ENCODE results near the gene UBA3.

DNA sequence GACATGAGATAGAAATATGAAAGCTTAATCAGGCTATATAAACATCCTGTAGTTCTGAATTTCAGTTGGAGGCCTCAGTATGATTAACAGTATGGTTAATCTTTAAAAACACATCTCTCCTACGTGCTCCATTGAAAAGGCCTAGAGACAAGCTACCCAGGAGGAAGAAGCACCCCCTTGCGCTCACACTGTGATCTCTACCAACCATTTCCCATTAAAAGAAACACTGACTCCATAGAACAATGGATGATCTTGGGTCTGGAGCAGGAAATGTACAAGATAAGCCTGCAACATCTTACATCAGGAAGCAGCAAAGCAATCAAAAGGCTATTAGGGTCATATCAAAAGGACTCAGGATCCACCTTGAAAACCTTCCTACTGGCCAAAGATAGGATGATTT is 63.3 kb downstream of the UBA3 start:
- TF ChIP-seq, protein P1, sequence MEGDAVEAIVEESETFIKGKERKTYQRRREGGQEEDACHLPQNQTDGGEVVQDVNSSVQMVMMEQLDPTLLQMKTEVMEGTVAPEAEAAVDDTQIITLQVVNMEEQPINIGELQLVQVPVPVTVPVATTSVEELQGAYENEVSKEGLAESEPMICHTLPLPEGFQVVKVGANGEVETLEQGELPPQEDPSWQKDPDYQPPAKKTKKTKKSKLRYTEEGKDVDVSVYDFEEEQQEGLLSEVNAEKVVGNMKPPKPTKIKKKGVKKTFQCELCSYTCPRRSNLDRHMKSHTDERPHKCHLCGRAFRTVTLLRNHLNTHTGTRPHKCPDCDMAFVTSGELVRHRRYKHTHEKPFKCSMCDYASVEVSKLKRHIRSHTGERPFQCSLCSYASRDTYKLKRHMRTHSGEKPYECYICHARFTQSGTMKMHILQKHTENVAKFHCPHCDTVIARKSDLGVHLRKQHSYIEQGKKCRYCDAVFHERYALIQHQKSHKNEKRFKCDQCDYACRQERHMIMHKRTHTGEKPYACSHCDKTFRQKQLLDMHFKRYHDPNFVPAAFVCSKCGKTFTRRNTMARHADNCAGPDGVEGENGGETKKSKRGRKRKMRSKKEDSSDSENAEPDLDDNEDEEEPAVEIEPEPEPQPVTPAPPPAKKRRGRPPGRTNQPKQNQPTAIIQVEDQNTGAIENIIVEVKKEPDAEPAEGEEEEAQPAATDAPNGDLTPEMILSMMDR (IDR thresholded peaks at IDR 0.05) = no peak
- no peak for TF ChIP-seq POLR2A (IDR thresholded peaks at IDR 0.05)
